ENCODE data around the gene BRD9.

BRD9 gene

DNA sequence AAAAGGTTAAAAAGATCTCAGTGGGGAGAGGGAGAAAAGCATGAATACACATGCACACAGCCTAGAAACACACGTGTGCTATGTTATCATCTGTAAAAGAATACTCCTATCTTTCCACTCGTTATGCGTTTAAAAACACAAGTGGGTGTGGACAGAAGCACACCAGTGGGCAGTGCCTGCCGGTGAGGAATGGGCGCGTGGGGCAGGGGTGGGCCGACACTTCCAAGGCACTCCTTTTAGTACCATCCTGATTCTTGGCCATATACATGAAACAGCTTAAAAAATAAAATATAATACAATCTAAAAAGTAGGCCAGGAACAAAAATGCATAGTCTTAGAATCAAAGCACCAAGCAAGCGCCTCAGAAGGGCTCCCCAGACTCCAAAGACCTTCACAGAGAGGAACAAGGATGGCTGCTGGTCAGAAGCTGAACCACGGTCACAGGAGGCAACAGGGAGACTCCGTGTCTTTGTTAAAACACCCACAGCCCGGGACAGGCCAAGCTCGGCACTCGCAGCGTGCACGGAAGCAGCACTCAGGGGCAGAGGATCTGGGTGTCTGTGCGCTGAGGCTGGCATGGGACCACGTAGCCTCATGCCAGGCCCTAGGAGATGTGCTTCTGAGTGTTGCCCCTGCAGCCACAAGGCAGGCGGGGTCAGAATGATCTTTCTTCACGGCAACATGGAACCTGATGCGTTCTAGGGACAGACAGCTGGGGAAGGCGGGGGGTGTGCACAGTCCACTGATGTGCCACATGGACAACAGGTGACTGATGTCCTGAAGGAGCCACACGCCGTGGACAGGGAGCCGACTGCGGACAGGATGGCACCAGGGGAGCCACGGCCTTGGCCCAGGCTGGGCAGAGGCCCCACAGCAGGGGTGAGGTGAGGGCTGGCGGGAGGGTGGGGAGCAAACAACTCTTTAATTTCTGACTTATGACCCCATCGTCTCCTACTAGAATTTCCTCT lies 15.9 kb downstream of the BRD9 start:
- no peak for DNase-seq

DNA sequence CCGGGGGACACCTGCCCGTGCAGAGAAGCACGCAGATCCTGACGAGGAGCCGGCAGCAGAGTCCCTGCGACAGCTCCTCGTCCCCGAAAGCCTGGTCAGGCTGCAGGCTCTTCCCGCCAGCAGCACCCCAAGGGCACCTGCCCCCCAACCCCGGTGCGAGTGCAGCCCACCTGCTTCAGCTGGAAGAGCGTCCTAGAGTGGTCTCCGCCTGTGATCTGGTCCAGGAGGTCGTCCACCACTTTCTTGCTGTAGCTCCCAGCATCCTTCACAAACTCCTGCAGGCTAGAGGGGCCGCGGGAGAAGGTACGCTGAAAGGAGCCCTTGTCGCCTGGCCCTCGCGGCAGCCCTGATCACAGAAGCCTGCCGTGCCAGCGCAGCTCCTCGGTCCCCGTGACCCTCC lies 16.7 kb downstream of the BRD9 start:
- DNase-seq: no peak

DNA sequence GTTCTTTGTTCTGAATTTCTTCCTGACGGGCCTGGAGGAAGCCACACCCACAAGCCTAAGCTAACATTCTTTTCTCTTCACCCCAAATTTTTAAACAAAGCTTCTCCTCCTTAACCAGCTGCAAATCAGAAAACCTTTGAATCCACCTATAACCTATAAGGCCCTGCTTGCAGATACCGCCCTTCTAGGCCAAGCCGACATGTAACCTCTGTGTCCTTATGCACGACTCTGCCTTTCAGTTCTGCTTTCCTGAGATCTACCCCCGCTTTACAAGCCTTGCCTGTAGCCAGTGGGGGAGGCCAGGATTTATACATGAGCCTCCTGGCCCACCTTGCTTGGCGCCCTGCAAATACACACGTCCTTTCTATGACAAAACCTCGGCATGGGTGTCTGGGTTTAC lies 19.3 kb downstream of the BRD9 start:
- DNase-seq: no peak

DNA sequence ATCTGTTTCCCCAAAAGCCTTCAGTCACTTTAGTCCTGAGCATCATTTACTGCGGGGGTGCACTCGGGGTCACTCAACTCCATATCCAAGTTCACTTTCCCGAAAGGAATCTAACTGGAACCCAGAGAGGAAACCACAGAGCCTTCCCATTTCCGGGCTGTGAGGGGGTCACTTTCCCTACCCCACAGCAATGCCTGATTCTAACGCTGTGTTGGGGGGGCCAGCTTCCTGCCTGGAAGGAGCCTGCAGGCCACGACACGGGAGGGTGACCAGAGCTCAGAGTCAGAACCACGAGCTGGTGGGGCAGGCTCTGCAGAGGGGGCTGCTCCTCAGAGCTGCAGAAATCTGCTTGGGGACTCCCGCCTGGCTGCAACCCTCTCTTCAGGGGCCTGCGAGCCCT lies 20.3 kb downstream of the BRD9 start:
- no peak for DNase-seq

DNA sequence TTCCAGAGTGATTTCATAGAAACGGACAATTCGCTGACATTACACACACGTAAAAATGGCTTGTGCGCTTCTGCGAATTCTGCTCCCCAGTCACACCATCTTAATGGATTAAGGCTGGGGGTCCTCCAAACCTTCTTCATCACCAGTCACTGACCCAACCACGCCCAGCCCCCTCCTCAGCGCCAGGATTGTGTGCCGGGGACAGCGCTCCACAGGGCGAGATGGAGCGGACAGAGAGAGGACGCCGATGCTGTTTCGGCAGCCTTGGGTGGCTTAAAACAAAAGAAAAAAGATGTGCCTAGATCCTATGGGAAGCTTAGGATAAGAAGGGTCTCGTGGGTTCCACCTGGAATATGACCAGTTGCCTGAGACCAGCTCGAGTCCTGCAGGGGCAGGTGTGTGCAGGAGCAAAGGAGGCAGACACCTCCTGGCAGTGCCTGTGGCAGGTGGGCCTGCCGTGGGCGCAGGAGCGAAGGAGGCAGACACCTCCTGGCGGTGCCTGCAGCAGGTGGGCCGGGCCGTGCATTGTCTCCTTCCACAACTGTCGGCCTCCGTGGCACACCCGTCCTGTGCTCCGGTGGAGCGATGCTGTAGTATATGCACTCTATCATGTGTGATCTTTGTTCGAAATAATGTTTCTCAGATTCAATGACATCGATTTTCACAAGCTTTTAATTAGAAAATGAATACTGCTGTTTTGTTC lies 20.9 kb downstream of the BRD9 start:
- DNase-seq: no peak

DNA sequence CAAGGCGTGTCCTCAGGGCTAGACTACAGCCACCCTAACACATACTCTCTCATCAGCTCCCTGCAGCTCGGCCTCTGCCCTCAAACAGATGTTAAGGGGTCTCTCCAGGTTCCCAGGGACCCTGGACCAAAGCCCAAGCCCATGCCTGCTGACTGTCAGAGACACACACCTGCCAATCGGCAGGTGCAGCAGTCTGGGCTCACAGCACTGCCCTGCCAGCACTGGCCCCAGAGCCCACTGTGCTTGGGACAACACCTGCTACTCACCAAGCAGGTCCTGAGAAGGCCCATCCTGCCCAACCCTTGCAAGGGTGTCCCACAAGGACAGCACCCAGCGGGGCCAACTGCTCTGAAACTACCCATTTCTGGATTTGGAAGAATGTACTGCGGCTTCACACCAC lies 21.6 kb downstream of the BRD9 start:
- DNase-seq: no peak

DNA sequence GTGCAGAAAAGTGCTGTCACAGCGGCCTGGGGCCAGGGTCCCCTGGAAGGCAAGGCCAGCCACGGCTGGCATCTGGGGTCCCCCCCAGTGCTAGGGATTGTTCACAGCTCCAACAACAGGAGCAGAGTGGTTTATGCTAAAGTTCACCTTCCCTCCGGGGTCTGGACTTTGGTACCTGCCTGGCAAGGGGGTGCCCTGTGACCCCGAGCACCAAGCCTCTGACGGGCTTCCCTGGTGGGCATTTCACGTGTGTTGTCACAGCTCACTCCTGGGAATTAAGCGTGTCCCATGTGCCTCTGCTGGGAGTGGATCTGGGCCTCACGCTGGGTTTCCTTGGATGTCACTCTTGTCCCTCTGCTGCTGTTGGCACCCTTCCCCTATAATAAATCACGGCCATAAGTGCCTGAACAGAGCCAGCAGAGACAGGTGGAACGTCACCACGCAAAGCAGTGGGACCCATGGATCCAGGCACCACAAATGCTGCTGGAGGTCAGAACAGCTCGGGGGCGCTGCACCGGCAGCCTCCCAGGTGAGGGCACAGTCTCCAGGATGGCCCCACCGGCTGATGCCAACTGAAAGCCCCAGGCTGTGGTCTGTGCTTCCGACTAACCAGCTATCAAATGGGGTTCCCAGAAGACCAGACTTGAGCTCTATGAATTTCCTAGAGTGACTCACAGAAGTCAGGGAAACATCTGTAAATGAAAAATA lies 24.0 kb downstream of the BRD9 start:
- no peak for DNase-seq

DNA sequence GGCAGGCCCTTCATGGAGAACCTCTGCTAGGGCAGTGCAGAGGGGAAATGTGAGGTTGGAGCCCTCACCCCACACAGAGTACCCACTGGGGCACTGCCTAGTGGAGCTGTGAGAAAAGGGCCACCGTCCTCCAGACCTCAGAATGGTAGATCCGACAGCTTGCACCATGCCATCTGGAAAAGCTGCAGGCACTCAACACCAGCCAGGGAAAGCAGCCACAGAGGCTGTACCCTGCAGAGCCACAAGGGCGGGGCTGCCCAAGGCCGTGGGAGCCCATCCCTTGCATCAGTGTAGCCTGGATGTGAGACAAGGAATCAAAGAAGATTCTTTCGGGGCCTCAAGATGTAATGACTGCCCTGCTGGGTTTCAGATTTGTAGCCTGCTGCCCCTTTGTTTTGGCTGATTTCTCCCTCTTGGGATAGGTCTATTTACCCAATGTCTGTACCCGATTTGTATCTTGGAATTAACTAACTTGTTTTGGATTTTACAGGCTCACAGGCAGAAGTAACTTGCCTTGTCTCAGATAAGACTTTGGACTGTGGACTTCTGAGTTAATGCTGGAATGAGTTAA lies 25.2 kb downstream of the BRD9 start:
- no peak for DNase-seq

DNA sequence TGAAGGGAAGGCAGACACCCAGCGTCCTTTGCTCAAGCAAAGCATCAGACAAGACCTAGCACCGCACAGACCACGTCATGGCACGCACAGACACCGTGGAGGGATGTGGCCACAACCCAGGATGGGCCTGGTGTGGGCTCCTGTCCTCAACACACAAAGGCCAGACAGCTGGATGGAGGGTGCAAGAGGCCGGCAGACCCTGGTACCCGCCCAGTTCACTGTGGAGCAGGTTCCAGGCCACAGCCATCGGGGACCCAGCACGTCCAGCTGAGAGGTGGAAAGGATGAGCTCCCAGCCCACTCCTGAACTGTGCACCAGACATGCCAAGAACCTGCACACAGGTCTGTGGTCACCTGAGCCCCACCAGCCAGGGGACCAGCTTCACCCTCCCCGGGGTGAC lies 26.8 kb downstream of the BRD9 start:
- DNase-seq: no peak

DNA sequence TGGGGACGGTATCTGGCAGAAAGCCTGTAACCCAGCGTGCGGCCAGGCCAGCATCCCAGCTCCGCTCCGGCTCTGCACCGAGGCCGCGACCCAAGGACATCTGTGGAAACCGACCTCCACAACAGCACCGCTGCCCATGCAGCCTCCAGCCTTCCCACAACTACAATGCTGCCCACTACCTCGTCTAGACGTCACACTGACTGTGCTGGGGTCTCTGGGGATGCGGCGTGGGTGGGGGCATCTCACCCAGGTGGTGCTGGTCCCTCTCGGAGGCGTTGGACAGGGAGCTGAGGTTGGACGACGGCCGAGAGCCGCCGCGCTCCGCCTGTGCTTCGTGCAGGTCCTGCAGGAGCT lies 27.5 kb downstream of the BRD9 start:
- DNase-seq: no peak

DNA sequence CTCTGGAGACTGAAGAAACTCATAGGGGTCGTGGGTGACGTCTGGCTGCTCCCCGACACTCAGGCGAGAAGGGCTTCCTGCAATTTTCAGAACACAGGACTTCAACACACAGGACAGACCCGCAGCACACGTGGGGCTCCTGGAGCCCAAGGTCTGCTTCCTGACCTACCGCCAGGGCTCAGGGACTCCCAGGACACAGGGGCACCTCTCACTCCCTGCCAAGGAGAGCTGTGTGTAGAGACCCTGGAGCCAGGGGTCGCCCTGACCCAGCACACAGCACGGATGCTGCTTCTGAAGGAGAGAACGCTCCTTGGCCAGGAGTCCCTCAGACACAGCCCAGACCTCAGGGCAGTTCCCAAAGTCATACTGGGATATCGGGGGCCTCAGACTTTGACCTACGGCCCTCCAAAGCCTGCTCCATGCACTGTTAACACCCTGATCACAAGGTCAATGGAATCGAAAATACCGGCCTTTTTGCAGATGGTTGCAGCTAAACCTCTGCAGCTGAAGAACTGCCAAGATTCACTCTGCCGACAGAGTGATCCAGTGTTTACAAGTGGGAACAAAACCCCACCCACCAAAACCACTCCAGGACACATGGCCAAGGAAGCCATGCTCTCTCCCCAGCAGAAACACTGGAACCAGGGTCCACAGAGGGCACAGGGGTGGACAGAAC lies 28.0 kb downstream of the BRD9 start:
- DNase-seq: no peak

DNA sequence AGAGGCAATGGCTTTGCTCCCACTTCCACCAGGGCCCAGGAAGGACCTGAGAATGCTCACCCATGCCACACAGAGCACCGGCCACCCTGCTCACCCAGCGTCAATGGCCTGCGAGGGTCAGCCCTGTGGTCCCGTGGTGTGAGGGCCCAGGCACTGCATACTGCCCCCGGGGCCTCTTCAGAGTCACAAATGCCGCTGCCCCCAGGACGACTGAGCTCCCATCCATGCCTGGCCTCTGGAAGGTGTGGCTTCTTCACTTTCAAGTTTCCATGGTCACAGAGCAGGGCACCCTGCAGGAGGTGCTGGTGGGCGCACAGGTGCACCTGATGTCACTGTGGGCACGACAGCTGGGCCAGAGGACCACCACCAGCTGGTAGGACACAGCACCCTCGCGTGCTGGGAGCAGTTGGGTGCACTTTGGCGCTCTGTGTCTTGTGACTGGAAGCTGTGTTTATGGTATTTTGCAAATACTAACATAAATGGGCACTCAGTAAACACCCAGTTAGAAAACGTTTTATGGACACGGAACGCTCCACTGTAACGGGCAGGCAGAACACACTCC lies 29.3 kb downstream of the BRD9 start:
- no peak for DNase-seq

DNA sequence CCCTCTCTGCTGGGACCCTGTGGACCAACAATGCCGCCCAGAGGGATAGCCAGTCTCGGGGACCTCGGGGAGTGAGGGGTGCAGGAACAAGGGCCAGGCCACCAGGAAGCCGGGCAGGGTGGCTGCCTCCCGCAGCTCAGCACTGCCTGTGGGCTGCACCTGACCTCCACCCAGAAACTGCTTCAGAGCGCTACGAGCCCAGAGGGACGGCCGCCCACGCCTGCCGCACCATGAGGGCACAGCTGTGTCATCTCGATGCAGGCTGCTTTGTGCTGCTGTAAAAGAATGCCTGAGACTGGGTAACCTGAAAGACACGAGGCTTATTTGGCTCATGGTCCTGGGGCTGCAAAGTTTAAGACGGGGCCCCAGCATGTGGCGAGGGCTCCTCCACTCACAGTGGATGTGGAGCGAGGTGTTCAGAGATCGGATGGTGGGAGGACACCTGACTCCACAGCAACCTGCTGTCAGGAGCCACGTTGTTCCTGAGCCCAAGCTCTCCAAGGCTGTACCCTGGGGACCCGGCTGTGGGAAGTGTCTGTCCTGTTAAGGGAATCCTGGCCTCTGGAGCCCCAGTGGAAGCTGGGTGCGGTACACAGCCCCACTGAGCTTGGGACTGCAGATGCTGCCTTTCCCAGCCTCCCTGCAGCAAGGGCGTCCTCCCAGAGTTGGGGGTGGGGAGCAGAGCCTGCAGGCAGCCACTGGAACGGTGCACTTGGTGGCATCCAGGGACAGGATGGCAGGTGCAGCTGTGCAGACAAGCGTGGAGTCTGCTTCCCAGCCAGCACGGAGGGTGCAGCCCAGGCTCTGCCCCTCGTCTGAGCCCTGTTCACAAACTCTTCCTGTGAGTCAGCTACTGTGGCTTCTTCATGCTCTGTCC lies 30.0 kb downstream of the BRD9 start:
- DNase-seq: no peak

DNA sequence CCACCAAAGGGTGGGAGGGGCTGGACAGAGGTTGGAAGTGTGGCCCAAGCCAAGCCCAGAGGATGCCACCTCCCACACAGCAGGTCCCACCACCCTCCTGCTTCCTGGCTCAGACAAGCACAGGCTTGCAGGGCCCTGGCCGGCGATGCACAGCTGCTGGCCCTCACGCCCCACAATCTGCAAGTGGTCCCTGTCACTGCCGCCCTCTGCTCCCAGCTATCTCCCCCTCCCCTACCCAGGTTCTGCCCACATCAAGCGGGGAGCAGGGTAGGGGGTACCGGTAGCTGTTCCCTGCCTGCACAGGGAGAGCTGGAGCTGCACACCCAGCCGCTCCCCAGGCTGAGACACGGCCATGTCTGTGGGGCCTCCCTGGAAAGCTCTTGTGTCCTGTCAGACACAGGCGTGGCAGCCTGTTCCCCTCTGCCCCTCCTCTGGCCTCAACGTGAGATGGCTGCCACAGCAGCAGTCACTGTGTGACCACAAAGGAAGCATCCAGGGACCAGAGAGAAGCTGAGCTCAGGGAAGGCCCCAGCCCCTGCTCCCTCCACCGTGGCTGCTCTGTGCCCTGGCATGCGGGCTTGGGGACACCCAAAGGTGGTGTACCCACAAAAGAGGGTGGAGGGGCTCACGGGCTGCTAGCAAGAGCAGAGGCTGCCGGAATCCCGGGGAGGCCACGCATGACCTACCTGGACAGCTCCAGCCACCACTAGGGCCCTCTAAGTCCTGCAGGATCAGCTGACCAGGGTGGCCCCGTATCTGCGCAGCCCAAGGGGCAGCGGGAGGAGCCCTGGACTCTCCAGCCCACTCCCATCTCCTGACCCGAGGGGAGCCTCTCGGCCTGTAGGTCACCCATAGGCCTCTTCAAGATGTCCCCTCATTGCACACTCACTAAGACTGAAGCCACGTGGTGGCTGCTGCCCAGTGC lies 30.9 kb downstream of the BRD9 start:
- no peak for DNase-seq

DNA sequence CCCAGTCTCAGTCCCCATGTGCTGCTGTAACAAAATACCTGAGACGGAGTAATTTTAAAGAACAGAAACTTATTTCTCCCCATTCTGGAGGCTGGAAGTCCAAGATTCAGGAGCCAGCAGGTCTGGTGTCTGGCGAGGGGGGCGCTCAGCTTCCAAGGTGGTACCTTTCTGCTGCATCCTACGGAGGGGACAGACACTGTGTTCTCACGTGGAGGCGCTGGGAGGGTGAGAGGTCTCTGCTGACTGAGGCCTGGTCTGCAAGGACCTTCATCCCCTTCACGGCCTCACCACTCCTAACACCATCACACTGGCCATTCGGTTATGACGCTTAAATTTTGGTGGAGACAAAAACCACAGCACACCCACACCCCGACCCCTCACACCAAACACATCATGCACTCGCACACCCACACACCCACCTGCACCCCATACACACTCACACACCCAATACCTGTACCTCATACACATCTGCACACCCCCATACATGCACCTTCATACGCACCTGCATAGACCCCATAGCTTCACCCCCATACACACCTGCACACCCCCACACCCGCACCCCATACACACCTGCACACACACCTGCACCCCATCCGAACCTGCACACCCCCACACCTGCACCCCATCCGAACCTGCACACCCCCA lies 32.0 kb downstream of the BRD9 start:
- DNase-seq: no peak

DNA sequence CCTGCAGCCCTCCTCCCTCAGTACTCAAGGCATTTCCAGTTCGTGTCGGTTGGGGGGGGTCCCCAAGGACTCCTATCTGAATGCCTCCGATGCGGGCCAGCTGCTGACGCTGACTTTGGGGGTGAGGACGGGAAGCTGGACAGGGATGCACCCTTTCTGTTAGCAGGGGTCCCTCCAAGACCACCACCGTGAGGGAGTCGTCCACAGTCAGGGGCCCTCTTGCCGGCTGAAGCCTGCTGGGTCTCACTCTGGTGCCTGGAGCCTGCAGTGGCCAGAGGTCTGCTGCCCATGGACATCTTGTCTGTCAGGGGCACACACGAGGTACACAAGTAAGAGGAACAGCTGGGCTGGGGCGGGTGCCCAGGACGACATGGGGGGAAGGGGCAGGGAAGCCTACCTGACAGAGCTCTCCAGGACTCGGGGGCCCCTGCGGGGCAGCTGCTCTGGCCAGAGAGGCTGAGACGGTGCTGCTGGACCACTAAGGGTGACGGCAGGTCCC lies 32.8 kb downstream of the BRD9 start:
- no peak for DNase-seq

DNA sequence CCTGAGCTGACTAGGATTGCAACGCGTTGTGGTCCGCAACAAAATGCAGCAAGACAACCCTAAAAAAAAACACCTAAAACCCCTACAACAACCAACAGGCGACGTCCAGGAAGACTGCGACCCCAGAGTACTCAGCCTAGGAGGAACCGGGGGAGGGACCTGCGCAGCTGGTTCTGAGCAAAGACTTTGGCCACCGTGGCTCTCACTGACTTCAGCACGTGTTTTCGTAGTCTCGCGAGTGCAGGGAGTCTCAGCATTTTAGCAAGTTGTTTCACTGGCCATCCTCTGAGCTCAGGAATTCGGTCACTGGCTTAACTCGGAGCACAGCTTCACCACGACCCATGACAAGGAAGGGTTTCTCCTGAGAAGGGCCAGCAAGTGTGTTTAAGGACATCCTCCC lies 33.2 kb downstream of the BRD9 start:
- DNase-seq: no peak

DNA sequence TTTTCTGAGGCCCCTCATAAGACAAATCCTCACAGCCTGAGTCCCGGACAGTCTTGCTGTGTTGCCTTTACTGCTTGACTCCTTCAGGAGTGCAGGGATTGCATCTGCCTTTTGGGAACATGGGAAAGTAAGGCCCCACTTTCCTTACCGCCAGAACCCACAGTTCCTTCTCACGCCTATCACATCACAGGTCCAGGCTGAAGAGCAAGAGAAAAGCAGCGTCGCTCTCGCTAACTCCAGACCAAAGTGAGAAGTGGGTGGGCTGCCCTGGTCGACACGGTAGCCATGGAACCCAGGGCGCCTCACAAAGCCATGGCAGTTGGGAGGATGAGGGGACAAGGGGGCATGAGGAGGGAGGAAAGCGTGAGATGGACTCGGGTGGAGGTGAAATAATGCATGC lies 33.9 kb downstream of the BRD9 start:
- no peak for DNase-seq

Data from hematopoietic multipotent progenitor cell treated with erythropoietin and hydrocortisone succinate and interleukin-3 and kit ligand, for 6 days (in vitro differentiated cells).